Thoracic aorta (tissue), 2 donors: Measurements from ENCODE around the gene PDGFRB. TPM values are rescaled to one million over a fixed set of nuclear protein-coding genes. Genes with fewer than 3 reads are reported as not detected.

Experiments
- ATAC-seq: fragments of 150-250 bp; one replicate; pipeline ENCODE4 v1.8.0; 2017; ENCODE audit warnings: low read depth; ENCODE audit not compliant: insufficient number of reproducible peaks, low FRiP score
- DNase-seq: peaks from one replicate; pipeline ENCODE4 v3.0.0-alpha.2; 2020; ENCODE audit warnings: low spot score
- H3K27ac ChIP-seq, 2 donors: fragments of 200-600 bp; sonication (generic); 1 replicate in 1 of 2; 2 replicates in 1 of 2; pipeline ENCODE4 v1.5.1; 2016; ENCODE audit warnings: mild to moderate bottlenecking in 2 of 2, moderate library complexity in 2 of 2
- H3K27me3 ChIP-seq: fragments of 200-600 bp; sonication (generic); replicated peaks from 2 replicates; pipeline ENCODE4 v1.6.0; 2016; ENCODE audit warnings: mild to moderate bottlenecking; ENCODE audit not compliant: insufficient read depth
- H3K36me3 ChIP-seq: fragments of 200-600 bp; sonication (generic); one replicate; pipeline ENCODE4 v1.5.1; 2016
- H3K4me1 ChIP-seq, 2 donors: fragments of 200-600 bp; sonication (generic); 1 replicate in 1 of 2; 2 replicates in 1 of 2; pipeline versions ENCODE4 v1.5.1 to v1.6.0; 2016; ENCODE audit warnings: low read depth in 2 of 2, mild to moderate bottlenecking in 1 of 2; ENCODE audit not compliant: control insufficient read depth in 1 of 2
- H3K4me3 ChIP-seq: fragments of 200-600 bp; sonication (generic); 2 replicates; pipeline ENCODE4 v1.5.1; 2016; ENCODE audit warnings: mild to moderate bottlenecking
- H3K9me3 ChIP-seq: fragments of 200-600 bp; sonication (generic); 2 replicates; pipeline ENCODE4 v1.5.1; 2016
- CTCF ChIP-seq: fragments of 200-600 bp; sonication (generic); IDR thresholded peaks from one replicate; pipeline ENCODE4 v1.5.1; 2019; ENCODE audit warnings: antibody characterized with exemption
- total RNA-seq, 2 donors: library from RNA; depleted of rRNA; stranded (reverse); fragments of >200 nt; gene quantifications; one replicate each; pipeline versions ENCODE4 v1.1.0 to v1.2.3, GENCODE V29; 2016

PDGFRB gene
- total RNA-seq, 2 donors from 2014 or later = 362 to 421 TPM

- no peak overlapping the region for H3K4me3 ChIP-seq
- no peak for DNase-seq
- H3K27ac ChIP-seq = no peak overlapping the region
- H3K4me1 ChIP-seq = peaks cover 0 to 6% of the 10 kb centered on the region in 2 donors
- no peaks in the 10 kb centered on the region for H3K27me3 ChIP-seq
- TF ChIP-seq CTCF = no peak
- no peaks in the 10 kb centered on the region for H3K9me3 ChIP-seq
- no peak for ATAC-seq
- no peaks in the 10 kb centered on the region for H3K36me3 ChIP-seq
Observed at GRCh38 chr5:150080696-150081435, 74.8 kb downstream of the PDGFRB start.

DNA sequence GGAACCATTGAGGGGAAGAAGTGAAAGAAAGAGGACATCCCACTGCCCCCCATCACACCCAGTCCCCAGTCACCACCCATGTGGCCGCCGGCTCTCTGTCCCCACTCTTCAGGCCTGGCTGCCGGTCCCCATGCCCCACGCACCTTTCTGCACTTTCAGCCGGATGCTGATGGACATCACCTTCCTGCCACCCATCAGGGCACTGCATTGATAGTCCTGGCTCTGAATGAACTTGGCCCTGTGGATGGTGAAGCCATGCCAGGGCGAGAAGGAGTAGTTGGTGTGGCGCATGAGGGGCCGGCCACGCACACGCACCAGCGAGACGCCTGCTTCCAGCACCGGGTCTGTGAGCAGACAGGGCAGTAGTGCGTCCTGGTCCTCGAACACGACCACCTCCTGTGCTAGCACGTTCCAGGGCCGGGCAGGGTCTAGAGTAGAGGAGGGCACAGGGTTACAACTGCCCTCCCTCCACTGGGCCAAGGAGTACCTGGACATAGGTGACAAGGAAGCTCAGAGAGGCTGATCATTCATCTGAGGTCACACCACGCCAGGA lies 75.7 kb downstream of the PDGFRB start:
- ATAC-seq (no peak), DNase-seq (no peak)
- Histone ChIP-seq H3K27me3 (no peaks in the 10 kb centered on the region), H3K9me3 (no peaks in the 10 kb centered on the region), H3K36me3 (no peaks in the 10 kb centered on the region), H3K27ac (no peak overlapping the region), H3K4me3 (no peak overlapping the region), H3K4me1 (peaks cover 0 to 6% of the 10 kb centered on the region in 2 donors)
- TF ChIP-seq CTCF = no peak

DNA sequence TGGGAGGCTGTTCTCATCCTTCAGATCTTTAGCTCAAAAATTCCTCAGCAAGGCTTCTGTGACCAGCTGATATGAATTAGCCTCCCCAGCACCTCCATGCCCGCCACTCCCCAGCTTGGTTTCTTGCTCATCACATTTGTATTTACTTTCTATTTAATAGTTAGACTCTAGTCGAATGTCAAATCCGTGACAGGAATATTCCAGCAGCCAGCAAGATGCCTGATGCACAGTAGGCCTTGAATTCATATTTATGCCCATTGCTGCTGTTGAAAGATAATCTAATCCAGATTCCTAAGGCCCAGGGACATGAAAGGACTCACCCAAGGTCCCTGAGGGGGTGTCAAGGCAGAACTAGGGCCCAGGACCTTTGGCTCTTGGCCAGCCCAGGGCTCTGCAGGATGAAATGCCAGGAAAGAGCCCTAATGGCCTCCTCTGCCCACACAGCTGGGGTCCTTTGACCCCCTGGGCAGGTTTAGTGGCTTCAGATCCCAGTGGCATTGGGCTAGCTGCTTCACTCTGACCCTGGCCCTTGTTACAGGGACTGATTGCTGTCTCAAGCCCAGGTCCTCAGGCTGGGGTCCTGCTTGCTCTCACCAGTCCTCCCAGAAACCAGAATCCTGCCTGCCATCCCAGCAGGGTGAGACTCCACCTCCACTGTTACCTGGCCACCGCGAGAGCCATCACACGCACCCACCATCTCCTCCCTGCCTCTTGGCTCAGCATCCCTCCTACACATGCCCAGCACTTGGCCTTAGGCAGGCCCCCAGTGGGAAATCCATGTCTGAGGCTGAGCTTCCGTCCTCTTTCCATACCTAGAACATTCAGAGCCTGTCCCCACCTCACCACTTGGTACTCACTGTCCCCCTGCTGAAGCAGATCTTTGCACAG lies 76.6 kb downstream of the PDGFRB start:
- peaks cover 0 to 6% of the 10 kb centered on the region in 2 donors for H3K4me1 ChIP-seq
- H3K27me3 ChIP-seq = no peaks in the 10 kb centered on the region
- no peak overlapping the region for H3K4me3 ChIP-seq
- DNase-seq (no peak), ATAC-seq (no peak)
- no peak overlapping the region for H3K27ac ChIP-seq
- TF ChIP-seq CTCF = no peak
- no peaks in the 10 kb centered on the region for H3K36me3 ChIP-seq
- no peaks in the 10 kb centered on the region for H3K9me3 ChIP-seq

GRCh38 chr5:150077996-150078801 lies 77.4 kb downstream of the PDGFRB start:
- Histone ChIP-seq H3K9me3 (no peaks in the 10 kb centered on the region), H3K27ac (no peak overlapping the region), H3K27me3 (no peaks in the 10 kb centered on the region), H3K4me3 (no peak overlapping the region), H3K36me3 (no peaks in the 10 kb centered on the region), H3K4me1 (peaks cover 0 to 6% of the 10 kb centered on the region in 2 donors)
- ATAC-seq (no peak), DNase-seq (no peak)
- no peak for TF ChIP-seq CTCF
